GM04503 (cell line): ENCODE data around the gene MVK.
"Not testable (repeated sequence)": the region's sequence is repeated elsewhere in the genome, so short reads cannot be mapped to it uniquely, and the experiment has no call there.

ENCODE experiments used
- DNase-seq: peaks from one replicate; pipeline ENCODE4 v3.0.0-alpha.2; 2012; ENCODE audit warnings: low read depth

Gene MVK

DNA sequence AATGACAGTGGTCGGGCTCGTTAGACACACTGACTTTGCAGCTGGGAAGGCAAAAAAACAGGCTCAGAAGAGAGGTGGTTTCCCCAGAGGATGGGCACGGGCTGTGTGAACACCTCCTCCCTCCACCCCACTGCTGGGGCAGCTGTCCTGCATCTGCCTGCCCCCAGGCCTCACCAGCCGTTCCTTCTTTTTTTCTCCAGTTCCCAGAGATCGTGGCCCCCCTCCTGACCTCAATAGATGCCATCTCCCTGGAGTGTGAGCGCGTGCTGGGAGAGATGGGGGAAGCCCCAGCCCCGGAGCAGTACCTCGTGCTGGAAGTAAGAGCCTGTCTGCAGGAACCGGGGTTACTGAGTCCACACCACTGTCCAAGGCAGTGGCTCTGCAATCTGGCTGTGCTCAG, 17.4 kb downstream of the MVK start:
- DNase-seq = no peak

DNA sequence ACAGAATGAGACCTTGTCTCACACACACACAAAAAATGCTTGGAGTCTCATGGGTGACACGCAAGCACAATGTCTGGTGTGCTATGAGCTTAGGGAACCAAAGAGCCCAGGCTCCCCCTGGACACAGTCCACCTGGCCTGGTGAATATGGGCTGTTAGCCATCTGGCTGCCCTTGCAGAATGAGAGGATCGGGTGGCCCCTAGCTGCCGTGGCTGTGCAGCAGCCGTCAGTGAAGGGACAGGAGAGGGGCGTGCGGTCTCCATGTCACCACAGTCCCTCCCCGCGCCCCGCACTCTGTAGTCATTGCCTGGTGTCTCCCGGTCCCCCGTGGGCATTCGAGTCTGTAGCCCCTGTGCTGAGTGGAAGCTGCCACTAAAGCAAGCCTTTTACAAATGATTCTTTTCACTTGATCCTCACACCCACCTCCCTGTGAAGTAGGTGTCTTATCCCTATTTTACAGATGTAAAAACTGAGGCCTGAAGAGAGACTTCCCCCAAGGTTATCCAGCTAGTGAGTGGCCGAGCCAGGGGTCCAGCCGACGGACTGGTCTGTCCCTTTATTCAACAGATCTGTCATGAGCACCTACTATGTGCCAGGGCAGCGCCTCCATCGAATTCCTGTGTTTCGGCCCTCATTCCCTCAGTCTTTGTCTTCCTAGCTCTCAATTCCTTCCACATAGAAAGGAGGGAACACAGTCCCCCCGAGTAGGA, 18.8 kb downstream of the MVK start:
- no peak for DNase-seq

DNA sequence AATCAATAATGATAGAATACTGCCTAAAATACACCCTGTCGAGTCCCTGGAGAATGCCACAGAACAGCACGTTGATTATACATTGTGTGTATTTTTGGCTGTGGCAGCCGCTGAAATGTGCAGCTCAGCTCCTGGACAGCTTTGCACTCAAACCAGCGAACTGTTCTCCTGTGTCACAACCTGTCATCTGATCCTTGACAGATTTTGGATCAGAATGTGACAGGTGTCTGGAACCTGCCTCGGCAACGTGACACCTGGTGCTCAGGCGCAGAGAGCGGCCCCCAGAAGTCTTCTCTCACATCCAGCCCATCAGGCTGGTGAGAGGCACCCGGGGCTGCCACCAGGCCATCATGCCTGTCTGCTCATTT, 19.3 kb downstream of the MVK start:
- DNase-seq = no peak

DNA sequence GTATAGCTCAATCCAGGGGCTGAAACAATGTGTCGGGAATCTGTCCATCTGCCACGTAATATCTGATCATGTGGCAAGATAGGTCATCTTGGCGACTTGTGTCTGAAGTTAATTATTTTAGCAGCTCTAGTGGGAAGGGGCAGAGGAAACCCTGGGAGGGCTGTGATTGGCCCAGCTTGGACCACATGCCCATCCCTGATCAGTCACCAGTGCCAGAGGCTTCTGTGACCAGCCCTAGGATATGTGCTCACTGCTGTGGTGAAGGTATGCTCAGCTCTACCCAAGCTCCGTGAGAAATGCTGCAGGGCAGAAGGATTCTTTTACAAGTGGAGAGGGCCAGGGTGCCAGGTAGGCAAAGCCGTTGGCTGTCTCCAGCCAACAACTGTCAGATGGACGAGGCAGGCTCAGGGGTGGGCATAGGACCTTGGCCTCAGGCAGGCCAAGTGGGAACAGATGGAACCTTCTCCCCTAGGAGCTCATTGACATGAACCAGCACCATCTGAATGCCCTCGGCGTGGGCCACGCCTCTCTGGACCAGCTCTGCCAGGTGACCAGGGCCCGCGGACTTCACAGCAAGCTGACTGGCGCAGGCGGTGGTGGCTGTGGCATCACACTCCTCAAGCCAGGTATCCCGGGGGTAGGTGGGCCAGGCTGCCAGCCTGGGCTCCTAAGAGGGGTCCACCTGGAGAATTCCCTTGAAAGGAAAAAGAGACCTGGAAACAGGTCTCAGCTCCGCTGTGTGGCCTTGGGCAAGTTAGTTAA, 21.1 kb downstream of the MVK start:
- no peak for DNase-seq

DNA sequence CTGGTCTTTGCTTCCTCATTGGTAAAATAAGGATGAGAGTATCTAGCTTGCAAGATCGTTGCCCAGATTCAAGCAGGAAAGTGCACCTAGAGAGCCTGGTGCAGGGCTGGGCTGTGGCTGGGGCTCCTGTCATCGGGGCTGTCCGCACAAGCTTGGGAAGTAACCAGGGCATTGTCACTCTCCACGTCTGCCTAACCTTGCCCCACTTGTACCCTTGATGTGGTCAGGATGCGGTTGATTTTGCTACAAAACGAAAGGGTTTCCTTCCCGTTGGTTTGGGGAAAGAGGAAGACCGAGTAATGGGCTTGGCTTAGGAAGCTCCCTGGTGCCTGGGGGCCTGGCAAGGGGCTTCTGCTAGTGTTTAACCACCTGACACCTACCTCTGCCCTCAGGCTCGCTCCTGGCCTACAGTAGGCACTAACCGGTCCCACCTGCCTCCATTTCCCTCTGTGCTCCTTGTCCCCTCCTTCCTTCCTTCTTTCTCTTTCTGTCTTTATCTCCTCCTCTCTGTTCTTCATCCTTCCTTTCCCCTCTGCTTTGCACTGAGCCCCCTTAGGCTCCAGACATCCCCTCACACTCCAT, 21.8 kb downstream of the MVK start:
- DNase-seq = no peak

DNA sequence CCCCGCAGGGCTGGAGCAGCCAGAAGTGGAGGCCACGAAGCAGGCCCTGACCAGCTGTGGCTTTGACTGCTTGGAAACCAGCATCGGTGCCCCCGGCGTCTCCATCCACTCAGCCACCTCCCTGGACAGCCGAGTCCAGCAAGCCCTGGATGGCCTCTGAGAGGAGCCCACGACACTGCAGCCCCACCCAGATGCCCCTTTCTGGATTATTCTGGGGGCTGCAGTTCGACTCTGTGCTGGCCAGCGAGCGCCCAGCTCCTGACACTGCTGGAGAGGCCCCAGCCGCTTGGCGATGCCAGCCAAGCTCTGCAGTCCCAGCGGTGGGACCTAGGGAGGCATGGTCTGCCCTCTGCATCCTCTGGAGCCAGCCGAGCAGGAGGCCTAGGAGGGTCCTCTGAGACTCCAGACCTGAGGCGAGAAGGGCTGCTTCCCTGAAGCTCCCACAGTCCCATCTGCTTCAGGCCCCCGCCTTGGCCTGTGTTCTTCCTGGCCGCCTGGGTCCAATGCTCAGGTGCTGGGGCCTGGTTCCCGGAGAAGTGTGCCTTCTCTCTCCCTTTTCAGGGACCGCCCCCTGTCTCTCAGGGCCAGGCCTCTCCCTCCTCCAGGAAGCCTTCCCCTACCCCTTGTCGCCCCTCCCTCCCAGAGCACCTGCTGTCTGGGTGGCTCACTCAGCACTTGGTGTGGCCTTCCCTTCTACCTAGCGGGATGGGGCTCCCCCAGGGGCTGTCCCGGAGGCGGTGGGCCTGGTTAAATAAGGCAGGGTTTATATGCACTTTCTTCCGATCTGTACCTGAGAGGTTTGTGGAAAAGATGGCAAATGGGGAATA, 23.0 kb downstream of the MVK start:
- DNase-seq = no peak

DNA sequence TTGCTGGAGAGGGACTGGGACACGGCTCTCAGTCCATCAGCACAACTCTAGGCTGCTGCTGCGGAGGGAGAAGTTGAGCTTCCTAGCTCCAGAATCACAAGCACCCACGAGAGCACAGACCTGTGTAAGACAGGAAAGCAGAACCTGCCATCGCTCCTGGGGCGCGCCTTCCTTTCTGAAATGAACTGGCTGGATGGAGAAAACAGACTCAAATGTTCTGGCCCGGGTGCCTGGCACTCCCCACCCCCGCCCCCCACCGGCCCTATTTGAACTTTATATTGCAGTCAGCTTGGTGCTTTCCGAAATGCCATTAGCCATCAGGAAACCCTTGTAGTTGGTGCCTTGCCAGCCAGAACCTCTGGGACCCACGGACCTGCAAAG, 23.8 kb downstream of the MVK start:
- no peak for DNase-seq

DNA sequence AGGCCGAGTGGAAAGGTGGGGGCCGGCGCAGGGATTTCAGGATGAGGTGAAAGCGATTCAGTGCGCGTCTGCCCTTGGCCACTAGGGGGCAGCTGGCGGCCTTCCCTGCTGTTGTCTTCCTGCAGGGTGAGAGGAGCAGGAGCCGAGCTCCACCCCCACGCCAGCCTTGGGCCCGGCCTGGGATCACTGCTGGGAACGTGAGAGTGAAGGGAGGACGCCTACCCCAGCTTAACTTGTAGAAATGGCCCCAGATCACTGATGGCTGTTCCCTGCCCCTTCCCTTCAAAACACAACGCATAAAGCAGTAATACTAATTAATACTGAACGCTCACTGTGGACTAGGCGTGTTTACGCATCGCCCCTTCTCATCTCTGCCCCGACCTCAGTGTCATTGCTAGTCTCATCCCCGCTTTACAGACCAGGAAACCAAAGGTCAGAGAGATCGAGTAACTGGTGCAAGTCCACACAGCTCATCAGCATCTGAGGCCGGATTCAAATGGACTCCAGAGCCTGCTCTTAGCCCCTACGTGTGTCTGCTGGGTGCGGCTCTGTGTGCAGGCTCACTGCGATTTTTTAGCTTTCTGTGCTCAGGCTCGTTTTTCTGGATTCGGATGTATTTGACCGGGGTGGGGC, 24.3 kb downstream of the MVK start:
- peak; percentile 13 for DNase-seq

DNA sequence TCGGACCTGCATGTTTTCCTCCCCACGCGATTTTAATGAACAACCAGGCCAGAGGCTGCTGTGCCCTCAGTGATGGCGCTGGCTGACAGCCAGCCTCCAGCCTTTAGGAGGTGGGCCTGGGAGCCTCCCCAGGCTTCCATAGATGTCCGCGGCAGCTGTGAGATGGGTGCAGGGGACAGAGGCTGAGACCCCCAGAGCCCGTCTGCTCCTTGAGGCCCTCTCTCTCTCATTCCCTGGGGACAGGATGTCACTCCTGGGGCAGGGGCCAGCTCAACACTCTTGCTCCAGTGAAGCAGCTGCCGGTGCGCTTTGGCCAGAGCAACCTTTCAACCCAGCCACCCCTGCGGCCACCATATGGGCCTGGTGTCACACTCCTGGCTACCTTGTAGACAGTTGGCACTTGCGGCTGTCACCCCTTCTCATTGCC, 24.8 kb downstream of the MVK start:
- no peak for DNase-seq

DNA sequence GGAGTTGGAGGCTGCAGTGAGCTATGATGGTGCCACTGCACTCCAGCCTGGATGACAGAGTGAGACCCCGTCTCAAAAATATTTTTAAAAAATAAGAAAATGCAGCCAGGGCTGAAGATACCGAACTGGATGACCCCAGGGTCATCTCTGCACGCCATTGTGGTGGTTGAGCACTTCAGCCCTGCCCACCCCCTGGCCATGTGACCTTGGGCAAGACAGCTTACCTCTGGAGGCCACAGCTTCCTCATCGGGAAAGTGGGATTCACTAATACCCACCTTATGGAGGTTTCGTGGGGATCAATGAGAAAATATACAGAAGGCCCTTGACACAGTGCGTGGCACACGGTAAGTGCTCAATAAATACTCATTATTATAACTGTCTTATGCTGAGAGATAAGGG, 25.5 kb downstream of the MVK start:
- no peak for DNase-seq

DNA sequence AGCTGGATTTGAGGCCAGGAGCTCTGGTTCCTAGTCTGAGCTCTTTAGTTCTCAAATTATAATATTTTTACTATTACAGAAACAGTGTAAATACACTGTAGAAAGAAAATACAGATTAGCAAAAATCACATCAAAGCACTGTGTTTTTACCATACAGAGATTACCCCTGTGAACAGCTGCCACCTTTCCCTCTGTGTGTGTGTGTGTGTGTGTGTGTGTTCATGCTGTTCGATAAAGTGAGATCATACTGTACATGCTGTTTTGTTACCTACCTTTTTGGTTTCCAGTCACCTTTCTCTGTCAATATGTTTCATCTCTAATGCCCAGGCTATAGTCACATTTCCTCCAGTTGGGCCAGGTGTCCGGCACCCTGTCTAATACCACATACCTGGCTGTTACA, 26.9 kb downstream of the MVK start:
- DNase-seq = no peak

DNA sequence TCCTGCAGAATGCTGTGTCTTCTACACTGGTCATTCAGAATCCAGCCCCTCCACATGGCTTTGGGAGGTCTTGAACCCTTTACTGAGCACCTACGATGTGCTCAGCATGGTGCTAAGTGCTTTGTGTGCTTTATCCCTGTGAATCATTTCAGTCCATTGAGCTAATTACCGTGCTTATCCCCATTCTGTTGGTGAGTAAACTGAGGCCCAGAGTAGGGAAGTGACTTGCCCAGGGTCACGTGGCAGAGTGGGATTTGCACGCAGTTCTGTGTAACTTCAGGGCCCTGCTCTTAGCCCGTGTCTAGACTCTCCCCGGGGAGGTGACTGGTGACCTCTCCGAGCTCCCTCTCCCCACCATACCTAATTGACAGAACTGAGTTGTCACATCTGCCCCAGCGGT, 27.4 kb downstream of the MVK start:
- DNase-seq = no peak

DNA sequence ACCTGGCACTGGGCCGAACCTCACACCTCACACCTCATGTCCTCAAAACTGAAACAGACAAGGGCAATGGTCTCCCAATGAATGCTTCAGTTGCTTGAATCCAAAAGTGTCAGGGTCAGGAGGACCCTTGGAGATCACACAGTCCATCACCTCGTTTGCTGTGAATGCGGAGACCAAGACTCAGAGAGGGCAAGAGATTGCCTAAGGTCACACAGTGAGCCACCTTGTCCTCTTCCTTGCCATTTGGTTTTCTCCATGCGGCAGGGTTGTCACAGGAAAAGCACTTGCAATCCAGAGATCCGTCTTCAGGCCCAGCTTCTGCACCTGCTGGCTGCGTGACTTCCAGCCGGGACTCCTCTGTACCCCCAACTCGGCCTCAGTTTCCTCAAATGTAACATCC, 28.0 kb downstream of the MVK start:
- DNase-seq = no peak

DNA sequence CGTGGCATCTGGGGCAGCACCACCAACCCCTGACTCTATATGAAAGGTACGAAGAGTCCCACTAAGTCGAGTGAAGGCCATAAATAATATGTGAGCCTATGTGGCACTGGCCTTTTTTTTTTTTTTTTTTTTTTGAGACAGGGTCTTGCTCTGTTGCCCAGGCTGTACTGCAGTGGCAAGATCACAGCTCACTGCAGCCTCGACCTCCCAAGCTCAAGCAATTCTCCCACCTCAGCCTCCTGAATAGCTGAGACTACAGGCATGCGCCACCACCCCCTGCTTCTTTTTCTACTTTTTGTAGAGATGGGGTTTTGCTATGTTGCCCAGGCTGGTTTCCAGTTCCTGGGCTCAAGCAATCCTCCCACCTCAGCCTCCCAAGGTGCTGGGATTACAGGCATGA, 28.5 kb downstream of the MVK start:
- DNase-seq = not testable (repeated sequence)

DNA sequence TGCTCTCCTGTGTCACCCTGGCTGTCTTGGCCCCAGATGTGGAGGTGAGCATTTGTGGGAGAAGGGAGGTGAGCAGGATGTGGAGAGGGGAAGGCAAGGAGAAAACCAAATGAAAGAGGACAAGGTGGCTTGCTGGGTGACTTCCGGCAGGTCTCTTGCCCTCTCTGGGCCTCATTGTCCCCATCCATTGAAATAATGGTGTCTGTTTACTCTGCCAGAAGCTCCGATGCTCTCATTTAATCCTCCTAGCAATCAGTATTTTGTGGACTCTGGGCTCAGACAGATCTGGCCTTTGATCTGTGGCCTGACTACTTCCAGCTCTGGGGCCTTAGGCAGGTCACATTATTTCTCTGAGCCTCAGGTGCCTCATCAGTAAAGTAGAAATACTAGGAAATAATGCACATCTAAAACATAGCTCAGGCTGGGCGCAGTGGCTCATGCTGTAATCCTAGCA, 30.6 kb downstream of the MVK start:
- no peak for DNase-seq

DNA sequence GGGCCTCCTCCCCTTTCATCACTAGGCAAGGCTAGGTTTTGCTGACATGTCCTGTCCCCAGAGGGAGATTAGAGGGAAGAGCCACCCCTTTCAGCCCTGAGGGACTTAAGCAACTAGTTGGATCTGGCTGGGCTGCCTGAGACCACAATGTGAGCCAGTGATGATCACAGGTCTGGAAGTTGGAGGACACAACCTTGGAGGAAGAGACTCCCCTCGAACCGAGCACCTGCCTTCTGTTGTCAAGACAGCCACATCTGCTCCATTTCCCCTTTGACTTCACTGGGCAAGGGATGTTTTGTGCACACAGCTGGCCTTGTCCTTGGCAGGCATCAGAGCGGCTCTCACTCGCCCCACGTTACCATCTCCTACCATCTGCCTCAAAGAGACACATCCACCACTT, 31.4 kb downstream of the MVK start:
- no peak for DNase-seq

DNA sequence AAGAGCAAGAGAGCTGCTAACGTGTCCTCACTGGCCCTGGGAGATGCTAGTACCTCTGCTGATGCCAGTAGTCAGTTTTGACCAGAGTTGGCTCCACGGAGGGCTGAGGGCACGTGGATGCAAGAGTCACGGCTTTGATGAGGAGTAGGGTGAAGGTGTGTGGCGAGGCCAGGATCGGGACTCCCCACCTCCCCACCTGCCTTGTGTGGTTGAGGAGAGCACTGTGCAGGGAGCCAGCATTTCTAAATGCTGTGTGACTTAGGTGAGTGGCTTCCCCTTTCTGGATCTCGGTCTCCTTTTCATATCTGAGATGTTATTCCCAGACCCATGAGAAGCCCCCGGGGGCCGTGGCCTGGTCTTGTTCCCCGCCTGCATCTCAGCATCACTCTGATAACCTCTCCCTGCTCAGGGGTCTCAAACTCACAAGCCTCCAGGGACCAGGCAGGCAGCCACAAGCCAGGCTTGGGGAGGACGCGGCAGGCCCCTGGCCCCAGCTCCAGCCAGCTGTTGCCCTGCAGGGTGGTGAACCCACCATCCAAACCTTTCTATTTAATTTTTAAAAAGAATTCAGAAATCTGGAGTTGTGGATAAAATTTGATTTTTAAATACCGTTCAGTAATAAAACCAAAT, 32.1 kb downstream of the MVK start:
- DNase-seq = no peak

DNA sequence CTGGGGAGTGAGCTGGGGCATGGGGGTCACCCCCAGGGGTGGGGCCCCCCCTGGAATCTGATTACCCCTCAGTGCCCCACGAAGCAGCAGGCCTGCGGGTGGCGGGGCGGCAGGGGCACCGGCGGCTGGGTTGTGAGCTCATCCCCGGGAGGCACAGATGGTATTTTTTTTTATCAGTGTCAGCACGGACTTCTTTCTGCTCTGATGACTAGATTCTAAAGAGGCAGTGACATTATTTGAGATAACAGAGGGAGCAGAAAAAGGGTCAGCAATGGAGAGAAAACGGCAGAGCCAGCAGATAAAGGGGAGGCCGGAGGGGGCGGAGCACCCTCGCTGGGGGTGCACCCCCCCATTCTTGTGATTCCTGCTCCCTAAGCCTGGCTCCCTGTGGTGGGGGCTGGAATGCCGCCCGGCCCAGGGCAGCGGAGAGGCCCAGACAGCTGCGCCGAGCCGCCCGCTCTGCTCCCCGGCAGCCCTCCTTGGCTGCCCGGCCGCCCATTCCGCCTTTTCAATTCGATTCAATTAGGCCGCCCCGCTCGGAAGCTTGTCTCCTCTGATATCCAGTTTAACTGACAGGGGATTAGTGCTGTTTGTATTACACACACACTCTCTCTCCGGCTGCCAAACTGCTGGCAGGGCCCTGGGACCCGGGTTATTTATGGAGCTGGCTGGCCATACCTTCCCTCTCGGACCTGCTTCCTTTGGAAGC, 32.9 kb downstream of the MVK start:
- no peak for DNase-seq

DNA sequence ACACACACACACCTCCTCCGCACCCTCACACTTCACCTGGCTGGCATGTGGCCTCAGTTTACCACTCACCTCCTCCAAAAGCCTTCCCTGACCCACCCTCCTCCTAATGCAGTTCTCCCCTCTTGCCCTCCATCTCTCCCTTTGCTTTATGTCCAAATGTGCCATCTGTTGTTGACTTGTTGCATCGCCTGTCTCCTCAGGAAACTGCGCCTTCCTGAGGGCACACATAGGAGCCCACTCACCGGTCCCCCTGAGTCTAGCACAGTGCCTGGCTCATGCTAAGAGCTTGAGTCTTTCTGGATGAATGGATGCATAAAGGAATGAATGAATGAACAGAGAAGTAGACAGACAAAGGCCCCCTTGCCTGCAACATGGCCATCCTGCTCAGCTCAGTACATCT, 34.0 kb downstream of the MVK start:
- no peak for DNase-seq

DNA sequence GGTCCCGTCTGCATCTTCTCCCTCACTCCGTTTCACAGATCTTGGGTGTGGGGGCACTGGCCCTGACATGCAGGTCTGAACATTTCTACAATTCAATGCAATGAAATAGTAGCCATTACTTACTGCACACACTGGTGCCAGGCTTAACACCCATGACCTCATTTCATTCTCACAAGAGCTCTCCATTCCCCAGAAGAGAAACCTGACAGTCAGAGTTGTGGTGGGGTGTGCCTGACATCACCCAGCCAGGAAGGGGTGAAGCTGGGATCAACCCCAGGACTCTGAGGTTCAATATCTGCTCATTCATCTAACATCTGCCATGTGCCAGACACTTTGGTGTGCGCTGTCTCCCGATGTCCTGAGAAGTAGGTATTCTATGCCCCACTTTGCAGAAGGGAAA, 34.7 kb downstream of the MVK start:
- no peak for DNase-seq

DNA sequence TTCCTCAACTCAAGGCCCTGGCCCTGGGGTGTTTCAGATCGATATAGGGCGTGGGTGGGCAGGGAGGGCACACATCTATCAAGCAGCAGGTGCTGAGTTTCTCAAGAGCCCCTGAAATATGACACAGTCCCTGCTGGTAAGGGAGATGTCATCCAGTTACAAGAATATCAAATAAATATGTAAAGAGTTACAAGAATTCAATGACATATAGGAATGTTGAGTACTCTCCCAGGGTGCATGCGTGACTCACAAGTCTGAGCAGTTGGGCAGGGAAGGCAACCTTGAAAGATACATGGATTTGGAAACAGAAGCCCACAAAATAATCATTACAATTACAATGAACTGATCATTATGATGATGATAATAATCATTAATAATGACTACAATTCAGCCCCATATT, 35.2 kb downstream of the MVK start:
- no peak for DNase-seq
